Inflammatory macrophage (primary cell): ENCODE results near the gene OR52E4.

ENCODE experiments used
- DNase-seq, 2 donors: peaks; one replicate each; pipeline ENCODE4 v3.0.0-alpha.2; 2020 to 2022

Gene OR52E4

DNA sequence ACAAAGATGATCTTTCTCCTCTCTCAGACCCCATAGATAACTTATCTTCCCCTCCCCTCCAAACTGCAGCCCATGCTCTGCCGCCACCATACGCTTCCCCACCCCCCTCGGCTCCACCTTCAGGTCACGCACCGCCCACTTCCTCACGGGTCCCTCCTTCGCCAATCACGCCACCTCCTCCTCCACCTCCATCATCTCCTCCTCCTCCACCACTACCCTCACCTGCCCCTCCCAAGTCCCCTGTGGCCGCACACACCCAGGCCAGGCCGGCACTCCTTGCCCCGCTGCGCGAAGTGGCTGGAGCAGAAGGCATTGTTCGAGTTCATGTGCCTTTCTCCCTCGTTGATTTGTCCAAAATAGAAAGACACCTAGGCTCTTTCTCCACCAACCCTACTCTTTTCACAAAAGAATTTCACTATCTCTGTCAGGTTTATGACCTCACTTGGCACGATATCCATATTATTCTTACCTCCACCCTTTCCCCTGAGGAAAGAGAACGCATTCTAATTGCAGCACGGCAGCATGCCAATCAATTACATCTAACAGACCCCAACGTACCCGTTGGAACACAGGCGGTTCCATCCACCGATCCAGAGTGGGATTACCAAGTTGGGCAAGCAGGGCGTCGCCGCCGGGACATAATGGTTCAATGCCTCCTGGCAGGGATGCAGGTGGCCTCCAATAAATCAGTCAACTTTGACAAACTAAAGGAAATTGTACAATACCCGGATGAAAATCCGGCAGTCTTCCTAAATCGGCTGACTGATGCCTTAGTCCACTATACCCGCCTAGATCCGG is 49.3 kb downstream of the OR52E4 start:
- DNase-seq = no peak

DNA sequence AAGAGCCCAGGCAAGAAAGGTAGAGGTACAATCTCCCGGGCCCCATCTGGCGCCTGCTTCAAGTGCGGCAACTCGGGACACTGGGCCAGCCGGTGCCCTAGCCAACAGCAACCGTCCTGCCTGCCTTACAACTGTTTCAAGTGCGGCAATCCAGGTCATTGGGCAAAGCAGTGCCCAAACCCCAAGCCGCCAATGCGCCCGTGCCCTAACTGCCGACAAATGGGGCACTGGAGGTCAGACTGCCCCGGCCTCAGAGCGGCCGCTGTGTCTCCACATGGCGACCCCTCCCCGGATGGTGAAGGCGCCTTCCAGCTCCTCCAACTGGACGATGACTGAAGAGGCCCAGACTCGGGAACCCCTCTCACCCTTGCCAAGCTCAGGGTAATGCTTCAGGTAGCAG is 50.2 kb downstream of the OR52E4 start:
- DNase-seq = no peak

DNA sequence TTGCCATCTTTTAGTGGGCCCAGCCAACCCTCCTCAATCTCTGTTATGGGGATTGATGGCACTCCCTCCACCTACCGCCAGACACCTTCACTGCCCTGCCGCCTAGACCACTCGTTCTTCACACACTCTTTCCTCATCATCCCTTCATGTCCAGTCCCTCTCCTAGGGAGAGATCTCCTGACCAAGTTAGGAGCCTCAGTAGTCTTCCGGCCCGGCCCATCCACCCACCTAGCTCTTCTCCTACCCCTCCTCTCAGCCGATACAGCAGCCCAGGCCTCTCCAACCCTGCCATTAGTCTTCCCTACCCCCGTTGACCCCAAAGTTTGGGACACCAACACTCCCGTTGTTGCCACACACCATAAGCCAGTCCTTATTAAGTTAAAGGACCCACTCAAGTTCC is 50.6 kb downstream of the OR52E4 start:
- DNase-seq = no peak

DNA sequence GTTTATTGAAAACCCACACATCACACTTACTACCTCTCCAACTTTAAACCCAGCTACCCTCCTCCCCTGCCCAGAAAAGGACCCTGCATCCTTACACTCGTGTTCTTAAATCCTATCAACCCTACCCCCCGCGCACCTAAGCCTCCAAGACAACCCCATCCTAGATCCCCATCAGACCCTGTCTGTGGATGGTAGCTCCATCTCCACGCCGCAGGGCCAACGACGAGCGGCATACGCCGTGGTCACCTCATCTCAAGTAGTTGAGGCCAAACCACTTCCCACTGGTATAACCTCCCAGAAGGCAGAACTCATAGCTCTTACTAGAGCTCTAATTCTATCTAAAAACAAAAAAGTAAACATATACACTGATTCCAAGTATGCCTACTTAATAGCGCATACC is 52.2 kb downstream of the OR52E4 start:
- no peak for DNase-seq

DNA sequence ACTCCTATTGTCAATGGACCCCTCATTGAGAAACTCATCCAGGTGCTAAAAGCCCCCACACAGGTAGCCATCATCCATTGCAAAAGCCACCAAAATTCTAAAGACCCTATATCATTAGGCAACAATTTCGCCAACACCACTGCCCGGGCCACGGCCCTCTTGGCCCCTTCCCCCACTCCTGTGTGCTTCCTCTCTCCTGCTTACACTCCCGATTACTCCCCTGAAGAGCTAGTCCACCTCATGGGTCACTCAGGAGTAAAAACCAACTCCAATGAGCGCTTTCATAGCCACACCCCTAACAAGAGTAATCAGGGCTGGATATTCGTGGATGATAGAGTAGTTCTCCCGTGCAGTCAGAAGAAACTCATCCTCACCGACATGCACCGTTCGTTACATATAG is 52.7 kb downstream of the OR52E4 start:
- no peak for DNase-seq
